HuH-7 (cell line): ENCODE results near the gene CHRDL2.
A peak's percentile ranks its signal among the peaks of the same experiment; 100 is the strongest.

Source experiments
- DNase-seq: peaks from one replicate; pipeline ENCODE4 v3.0.0; 2011; ENCODE audit warnings: low spot score

Gene CHRDL2

DNA sequence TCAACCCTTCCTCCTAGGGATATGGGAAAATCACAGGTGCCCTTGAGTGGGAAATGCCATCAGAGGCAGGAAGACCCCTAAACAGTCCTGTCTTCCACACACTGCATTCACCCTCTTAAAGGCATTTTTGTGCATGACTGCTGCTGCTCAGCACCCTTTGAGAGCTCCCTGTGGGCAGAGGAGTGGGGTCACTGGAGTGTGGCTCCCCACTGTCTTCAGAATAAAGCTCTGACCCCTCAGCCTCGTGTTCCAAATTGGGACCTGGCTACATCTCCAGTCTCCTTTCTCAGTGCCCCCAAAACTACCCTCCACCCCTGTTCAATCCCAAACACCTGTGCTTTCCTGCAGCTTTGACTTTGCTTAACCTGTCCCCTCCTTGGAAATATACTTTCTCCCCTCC, 46.6 kb downstream of the CHRDL2 start:
- no peak for DNase-seq

DNA sequence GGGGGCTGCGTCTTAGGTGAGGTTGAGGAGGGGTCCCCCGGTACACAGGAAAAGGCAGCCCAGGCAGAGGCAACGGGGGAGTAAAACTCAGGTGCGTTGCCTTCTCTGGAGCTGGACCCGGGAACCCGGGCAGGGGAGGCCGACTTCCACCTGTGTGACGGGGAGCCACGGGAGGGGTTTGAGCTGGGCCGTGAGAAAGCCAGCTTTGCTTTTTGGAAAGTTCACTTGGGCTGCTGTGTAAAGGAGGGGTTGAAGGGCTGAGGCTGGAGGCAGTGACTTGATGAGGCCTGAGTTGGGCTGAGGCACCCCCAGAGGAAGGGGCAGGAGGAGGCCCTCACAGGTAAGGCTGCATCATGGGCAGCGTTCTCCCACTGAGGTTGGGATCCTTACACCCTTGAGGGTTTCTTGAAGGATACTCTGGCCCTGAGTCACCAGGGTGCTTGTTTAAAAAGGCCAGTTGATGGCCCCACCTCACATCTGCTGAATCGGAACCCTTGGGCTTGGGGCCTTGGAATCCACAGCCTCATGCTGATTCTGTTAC, 47.2 kb downstream of the CHRDL2 start:
- no peak for DNase-seq

DNA sequence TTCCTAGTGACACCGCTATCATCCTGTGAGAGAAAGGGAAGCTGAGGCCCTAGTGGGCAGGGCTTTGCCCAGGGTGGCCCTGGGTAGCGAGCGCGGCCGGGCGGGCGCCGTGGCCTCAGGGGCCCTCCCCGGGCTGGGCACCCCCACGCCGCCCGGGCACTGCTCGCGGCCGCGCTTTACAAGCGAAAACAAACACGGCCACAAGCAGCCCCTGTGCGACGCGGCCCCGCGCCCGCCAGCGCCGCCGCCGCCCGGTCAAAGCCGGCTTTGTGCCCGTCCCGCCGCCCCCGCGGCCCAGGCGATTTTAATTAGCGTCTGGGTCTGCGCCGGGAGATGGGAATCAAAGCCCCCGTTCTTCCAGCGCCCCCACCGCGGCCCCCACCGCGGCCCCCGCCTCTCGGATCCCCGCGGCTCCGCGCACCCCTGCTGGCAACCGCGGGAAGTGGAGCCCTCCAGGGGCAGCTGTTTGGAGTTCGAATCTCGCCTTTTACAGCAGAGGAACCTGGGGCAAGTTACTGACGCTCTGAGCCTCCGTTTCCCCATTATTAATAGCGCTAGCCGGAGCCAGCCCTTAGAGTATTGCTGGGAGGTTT, 47.9 kb downstream of the CHRDL2 start:
- DNase-seq, result peak; percentile 52

DNA sequence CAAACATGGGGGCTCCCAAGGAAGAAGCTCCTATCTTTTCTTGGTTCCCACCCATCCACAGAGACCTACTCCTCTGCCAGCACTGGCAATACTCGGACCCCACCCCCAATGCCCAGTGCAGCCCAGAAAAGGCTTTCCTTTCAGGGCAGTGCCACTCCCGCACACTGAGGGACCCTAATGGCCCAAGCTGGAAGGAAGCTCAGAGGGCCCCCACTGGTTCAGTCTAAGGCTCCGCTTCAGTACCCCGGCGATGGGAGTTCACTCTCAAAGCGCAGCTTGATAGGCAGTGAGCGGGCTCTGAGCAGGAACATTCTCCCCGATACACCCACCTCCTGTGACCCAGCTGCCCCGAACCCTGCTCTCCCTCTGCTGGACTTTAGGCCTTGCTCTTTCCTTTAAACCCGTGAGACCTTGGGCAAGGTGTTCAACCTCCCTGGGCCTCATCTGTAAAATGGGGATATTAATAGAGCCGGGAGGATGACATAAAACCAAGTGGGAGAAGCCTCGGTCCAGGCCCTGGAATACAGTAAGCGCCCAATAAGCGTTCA, 48.4 kb downstream of the CHRDL2 start:
- DNase-seq, result no peak

DNA sequence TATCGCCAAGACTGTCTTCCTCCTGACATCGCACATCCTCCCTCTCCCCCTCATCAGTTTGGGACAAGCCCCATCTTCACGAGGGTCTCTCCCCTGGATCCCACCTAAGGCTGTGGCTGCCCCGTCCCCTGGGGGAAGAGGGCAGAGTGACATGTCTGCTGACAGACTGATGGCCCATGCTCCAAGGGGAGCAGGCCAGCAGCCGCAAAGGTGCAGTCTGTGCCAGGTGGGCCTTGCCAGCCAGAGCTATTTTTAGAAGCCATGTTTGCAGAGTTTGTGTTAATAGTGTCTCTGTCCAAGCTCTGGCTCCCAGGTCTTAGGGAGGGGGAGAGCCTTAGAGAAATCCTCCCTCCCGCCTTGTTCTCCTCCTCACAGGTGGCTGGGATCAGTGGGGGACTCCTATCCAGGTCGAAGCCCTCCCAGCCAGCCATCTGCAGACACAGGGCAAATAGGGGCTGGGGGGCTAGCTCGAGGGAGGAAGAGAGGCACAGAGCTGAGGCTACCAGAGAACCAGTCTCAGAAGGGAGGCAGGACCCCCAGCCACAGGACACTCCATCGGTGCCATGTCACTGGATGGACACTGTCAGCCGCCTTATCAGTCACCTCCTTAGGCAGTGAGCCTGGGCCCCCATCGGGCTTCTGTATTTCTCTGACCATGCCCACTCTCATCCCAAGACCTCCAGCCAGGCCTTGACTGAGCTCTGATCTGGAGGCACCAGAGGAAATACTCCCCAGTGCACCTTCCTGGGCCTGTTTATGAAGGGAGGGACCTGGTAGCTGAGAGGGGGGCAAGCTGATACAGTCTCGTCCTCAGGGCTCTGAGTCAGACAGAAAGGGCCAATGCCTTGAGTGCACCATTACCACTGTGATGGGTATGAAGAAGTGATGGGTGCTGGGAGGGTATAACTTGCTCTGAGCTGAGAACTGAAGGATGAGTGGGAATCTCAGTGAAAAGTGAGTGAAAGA, 49.3 kb downstream of the CHRDL2 start:
- no peak for DNase-seq

DNA sequence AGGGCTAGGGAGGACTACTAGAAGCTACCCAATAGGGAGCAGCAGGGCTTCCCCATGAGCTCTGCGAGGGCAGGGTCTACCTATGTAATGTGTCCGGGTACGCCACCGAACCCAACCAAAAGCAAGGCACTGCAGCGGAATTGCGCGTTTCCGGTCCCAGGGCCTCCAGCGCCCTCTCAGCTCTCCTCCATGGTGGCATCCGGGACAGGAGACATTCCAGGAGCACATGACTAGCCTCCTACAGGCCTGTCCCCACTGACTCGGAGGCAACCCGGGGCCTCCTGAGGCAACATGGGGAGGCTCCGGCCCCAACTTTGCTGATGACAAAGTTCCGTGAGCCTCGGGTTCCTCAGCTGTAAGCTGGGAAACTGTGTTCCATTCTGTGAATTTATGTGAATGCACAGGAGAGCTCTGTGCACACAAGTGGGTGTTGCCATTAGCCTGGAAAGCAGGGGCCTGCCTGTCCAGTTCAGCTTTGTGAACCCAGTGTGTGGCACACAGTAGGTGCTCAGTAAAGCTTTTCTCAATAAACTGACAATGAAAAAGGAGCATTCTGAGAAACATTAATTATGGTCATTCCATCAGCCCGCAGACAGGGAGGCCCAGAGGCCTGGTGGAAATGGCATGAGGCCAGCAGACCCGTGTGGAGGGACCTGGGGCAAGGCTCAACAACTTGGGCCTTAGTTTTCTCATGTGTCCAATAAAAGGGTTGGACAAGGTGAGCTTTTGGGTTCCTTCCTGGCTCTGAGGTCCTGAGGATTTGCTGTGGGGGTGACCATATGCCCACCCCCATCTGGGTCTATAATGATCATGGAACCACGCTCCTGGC, 50.3 kb downstream of the CHRDL2 start:
- DNase-seq, result no peak

DNA sequence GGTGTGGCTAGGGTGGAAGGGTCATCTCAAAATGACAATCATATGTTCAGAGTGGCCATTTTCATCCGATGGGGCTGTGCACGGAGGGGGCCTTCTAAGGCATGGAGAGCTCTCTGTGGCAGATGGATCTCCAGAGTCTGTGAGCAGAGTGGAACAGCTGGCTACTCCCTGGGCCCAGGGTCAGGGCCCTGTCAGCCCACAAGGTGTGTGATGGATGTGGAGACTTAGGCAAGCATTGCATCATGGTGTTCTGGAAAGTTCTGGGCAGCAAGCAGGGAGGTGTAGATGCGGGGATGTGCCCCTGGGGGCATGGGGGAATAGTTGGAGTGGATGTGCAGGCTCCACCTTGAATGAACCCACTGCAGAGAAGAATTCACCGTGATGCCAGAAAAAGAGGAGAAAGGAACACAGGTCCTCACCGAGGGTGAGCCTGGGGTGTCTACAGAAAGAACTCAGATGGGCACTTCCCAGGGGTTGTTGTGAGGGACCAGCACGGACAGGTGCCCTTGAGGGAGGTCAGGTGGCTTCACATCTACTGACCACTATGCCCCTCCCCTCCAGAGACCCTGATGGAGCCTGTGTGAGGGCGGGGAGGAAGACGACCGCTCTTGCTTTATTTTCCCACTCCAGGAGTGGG, 51.1 kb downstream of the CHRDL2 start:
- DNase-seq, result no peak

DNA sequence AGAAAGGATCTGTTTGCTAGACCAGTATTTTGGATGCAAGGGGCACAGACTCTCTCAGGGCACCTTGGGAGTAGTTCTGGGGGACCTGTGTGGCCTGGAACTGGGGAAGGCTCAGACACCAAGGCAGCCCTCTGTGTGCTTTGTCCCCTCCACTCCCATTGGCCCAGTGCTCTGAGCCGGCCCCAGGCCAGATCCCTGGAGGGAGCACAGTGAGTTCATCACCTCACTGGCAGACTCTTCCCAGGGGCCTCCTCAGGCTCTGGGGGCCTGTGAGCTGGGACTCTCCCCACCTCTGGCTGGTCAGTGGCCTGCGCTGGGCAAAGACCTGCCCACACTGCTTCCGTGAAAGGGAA, 51.7 kb downstream of the CHRDL2 start:
- DNase-seq, result no peak

DNA sequence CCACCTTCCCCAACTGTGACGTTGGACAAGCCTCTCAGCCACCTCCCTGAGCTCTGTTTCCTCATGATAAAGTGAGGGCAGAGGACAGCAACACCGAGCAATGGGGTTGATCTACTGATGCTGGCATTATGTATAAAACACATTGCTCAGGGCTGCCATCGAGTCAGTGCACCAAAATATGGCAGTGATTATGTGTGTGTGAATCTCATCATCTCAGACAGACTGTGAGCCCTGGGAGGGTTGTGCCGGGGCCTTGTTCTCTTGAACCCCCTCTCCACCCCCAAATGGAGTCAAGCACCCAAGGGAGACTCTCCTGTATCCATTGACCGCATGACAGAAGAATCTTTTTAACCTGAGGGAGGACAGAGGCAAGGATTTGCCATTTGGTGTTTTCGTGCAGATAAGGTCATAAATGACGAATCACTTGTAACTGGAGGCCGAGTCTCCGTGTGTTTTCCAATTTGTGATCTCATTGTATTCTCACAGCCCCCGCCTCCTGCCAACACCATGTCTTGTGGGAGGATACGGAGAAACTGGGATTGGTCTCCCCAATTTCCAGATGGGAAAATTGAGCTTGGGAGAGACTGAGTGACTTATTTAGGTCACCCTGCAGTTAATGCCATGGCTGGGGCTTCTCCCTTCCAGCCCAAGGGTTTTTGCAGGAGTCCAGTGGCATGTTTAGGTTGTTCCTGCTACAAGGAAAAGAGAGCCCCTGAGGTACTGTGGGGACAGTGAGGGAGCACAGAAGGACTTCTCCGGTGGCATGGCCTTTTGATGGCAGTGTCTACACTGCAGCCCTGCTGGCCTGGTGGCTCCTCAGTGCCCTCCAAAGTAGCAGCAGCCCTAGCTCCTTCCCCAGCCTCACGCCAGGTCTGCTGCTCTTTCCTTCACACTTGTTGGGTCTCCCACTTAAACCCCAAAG, 52.4 kb downstream of the CHRDL2 start:
- DNase-seq, result no peak

DNA sequence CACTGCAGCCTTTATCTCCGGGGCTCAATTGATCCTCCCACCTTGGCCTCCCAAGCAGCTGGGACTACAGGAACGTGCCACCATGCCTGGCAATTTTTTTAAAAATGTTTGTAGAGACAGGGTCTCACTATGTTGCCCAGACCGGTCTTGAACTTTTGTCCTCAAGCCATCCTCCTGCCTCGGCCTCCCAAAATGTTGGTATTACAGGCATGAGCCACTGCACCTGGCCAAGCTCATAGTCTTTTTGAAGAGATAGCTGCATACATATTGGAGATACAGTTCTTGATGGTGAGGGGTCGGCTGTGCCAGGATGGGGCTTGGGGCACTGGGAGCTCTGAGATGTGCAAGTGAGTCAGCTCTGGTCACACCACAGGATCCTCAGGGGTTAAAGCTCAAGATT, 53.2 kb downstream of the CHRDL2 start:
- no peak for DNase-seq

DNA sequence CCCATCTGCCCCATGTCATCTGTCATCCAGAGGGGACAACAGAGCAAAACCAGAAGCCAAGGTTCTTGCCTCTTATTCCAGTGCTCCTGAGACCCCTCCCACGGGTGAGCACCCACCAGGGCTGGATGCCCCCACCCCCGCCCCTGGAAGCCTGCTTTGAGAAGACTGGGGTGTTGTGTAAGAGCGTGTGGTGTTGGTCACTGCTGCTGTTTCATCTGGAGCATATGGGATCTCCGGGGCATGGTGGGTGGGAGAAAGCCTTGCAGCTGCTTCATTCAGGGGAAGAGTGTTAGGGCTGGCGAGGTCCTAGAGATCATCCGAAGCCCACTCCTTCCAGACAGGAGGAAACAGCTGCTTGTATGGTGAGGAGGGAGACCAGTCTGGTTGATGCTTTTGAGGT, 54.1 kb downstream of the CHRDL2 start:
- no peak for DNase-seq

DNA sequence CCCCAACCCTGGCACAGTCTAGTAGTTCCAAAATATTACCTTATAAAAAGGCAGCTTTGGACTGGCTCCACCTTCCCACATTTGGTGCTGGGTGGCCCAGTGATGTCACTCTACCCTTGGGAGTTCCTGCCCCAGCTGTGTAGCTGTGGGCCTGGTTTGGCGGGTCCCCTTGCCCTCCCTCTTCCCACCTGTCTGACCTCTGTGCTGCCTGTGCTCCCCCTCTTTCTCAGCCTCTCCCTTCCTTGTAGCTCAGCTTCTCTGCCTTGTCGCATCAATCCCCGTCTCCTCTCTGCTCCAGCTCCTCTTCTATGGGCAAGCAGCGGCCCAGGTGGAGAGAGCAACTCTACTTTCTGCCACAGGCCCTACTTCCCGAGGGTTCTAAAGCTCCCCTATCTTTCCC, 54.6 kb downstream of the CHRDL2 start:
- DNase-seq, result no peak

DNA sequence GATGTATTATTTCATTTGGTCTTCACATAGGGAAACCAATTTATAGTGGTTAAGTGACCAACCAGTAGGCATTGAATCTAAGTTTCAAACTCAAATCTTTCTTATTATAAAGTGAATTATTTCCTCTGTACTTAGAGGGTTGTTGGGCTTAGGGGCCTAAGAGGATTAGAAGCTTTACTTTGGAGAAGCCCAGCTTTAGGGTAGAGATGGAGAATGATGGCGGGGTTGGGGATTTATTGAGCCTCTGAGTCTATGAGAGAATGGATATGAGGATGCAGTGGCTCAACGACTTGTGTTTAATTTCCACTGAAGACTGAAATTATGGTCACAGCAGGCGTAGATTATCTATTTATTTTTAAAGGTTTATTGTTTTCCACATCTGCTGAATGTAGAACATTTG, 55.5 kb downstream of the CHRDL2 start:
- DNase-seq, result no peak

DNA sequence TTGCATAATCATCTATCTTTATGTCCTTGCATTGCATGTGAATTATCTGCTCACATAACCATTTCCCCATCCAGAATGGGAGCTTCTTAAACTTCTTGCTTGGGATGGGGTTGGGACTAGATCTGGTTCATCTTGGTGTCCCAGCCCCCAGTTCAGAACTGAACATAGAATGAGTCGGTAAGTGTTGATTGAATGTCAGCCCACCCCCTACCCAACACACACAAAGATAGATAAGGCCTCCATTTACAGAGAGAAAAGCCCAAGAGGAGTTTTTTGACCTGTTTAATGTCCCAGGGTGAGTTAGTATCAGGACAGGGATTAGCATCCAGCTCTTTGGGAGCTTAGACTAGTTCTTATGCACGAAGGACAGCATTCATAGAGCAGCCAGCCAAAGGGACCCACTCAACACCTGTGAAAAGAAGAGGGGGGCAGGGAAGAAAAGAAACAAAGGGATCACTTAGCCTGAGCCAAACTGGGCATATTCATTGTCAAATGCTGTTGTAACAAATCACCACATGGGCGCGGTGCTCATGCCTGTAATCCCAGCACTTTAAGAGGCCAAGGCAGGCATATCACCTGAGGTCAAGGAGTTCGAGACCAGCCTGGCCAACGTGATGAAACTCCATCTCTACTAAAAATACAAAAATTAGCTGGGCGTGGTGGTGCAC, 57.4 kb downstream of the CHRDL2 start:
- no peak for DNase-seq

DNA sequence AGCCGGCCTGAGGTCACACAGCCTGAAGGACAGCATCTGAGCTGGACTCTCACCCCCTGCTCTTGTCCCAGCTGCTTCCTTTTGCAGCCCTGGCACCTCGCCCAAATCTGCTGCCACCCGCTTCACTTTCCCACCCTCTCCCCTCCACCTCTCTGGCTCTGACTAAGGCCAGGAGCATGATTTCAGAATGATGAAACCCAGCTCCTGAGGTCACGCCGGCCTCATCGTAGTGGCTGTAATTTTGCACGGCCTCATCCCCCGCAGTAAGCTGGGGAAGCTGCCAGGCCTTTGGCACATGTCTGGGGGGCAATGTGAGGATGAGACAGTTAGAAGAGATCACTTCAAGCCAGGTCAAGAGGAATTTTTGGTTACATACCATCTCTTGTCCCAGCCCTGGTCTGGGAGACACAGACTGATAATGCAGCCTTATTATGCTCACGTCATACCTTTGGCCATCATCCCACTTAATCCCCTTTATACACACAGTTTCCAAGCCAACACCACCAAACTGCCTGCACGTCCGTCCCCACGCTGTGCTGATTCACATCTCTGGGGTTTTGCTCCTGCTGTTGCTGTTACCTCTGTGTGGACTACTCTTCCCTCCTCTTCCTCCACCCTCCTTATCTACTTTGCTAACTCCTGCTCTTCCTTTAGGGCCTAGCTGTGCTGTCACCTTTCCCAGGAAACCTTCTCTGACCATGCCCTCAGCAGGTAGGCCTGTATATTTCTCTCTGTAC, 58.1 kb downstream of the CHRDL2 start:
- no peak for DNase-seq

DNA sequence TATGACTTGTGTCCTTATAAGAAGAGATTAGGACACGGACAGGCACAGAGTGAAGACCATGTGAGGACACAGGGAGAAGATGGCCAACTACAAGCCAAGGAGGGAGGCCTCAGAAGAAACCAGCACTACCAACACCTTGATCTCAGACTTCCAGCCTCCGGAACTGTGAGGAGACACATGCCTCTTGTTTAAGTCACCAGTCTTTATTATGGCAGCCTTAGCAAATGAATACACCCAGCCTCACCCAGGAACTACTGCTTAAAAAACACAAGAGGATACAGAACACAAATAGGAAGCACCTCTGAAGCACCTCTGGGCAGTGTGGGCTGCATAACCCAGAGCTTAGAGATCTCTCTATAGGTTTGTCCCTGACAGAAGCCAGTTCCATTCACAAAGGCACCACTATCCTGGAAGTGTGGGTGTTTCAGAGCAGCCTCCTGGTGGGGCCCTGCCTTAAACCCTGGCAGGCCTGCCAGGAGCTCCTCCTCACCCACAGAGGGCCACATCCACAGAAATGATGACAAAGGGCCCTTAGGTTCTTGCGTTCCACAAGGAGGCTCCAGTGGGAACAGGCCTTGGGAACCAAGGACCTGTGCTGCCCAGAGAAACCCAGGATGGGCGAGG, 58.8 kb downstream of the CHRDL2 start:
- DNase-seq, result no peak

DNA sequence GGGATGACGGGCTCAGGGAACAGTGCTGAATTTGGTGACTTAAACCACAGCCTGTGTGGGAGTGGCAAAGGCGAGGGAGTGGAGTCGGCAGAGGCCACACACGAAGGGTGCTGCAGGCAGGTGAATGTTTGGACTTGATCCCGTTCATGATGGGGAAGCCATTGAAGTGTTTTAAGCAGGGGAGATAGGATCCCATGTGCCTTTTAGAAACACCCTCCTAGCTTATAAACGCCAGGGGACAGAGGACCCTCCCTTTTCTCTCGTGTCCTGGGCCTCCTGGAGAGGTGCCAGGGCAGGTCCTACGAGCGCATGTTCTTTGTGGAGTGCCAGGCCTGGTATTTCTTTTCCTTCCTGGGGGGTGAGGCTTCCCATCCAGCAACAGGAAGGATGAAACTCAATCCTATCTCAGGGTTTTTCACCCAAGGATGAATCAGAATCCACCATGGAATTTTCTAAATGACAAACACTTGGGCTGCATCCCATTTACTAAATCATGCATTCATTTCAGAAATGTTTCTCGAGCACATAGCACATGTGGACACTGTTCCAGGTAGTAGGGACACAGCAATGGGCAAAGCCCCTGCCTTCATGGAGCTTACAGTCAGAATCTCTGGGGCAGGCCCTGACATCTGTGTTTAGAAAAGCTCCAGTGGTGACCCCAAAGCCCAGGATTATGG, 59.6 kb downstream of the CHRDL2 start:
- no peak for DNase-seq

DNA sequence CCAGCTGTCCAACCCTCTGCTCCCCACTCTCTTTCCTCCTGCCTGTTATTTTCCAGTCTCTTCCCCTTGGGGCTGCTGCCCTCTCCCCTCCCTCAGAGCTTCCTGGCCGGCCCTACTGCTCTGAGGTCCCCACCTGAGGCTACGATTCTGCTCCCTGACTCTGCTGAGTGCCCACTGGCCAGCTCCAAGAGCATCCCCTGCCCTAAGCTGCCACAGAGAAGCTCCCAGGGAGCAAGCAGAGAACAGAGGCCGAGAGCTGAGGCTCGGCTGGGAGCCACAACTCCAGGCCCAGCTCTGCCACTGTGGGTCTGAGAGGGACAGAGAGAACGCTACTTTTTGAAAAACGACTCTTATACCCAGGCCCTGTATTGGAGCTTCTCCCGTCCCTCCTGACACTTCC, 61.1 kb downstream of the CHRDL2 start:
- DNase-seq, result no peak
